ENCODE data around the gene RASA3.
"Not testable (repeated sequence)": the region's sequence is repeated elsewhere in the genome, so short reads cannot be mapped to it uniquely, and the experiment has no call there.

The RASA3 gene

DNA sequence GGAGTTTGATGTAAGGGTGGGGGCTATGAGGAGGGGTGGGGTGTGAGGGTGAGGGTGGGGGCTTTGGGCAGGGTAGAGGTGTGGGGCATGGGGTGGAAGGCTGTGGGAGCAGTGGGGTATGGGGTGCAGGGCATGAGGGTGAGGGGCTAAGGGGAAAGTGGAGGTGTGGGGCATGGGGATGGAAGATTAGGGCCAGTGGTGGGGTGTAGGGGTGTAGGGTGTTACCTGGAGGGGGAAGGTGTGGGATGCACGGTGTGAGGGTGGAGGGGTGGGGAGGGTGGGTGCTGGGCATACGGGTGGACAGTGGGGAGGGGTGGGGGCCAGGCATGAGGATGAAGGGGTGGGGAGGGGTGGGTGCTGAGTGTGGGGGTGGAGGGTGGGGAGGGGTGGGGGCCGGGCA lies 22.9 kb upstream of the RASA3 start:
- DNase-seq, result no peak

DNA sequence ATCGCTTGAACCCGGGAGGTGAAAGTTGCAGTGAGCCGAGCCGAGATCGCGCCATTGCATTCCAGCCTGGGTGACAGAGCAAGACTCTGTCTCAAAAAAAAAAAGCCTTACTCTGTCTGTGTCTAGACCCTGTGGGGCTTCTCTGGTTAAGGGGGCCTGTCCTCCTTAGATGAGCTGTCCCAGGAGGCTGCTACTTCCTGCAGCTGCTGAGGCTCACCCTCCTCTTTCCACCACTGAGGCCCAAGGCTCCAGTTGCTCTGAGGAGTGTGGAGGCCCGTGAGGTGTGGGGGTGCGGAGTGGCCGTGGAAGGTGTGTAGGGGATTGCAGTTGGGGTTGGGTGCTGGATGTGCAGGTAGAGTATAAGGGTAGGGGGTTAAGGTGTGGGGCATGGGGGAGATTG lies 22.1 kb upstream of the RASA3 start:
- no peak for DNase-seq

DNA sequence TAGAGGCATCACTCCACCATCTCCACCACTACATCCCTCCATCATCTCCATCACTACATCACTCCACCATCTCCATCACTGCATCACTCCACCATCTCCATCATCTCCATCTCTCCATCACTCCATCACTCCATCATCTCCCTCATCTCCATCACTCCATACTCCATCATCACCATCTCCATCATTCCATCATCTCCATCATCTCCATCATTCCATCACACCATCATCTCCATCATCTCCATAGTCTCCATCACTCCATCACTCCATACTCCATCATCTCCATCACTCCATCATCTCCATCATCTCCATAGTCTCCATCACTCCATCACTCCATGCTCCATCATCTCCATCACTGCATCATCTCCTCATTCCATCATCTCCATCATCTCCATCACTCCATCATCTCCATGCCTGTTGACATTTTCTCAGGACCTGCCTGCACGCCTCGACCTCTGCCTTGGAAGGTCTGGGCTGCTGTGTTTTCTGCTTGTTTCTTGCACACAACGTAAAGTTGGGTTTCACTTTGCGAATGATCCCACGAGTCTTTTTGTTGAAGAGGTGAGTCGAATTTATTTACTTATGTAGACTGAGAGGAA lies 21.2 kb upstream of the RASA3 start:
- no peak for DNase-seq

DNA sequence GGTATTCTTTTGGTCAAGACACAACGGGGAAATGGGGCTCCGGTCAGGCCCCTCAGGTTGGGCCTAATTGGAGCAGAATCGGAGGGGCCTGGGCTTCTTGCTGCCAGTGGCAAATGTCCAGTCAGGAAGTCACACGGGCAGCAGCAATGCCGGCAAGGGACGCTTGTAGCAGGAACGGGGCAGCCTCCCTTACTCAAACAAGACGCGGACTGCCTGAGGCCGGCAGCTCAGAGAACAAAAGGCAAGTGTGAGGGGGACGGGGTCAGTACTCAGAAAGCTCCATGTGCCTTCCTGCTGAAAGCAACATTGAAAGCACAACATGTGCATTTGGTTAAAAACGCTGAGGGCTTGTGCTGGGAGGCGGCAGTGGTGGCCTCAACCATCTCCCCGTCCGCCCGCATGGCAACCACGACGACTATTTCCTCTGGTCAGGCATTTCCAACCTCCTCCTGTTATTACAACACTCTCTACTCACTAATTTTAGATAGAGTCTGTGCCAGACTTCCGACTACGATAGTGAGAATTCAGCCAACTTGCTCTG lies 20.5 kb upstream of the RASA3 start:
- DNase-seq, result no peak

DNA sequence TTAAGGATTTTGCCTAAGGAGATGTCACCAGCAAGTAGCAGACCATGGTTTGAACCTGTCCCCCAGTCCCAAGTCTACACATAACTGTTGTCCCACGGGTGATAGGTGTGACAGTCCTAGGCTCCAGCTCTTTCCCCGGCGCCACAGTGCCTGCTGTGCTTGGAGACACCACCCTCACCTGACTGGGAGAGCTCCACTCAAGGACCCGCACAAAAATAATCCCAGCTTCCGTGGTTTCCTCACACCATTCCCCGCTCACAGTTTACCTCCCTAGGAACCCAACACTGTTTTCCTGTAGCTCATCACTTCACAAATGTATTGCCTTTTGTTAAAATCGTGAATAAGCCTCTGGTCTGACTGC lies 19.8 kb upstream of the RASA3 start:
- DNase-seq, result no peak

DNA sequence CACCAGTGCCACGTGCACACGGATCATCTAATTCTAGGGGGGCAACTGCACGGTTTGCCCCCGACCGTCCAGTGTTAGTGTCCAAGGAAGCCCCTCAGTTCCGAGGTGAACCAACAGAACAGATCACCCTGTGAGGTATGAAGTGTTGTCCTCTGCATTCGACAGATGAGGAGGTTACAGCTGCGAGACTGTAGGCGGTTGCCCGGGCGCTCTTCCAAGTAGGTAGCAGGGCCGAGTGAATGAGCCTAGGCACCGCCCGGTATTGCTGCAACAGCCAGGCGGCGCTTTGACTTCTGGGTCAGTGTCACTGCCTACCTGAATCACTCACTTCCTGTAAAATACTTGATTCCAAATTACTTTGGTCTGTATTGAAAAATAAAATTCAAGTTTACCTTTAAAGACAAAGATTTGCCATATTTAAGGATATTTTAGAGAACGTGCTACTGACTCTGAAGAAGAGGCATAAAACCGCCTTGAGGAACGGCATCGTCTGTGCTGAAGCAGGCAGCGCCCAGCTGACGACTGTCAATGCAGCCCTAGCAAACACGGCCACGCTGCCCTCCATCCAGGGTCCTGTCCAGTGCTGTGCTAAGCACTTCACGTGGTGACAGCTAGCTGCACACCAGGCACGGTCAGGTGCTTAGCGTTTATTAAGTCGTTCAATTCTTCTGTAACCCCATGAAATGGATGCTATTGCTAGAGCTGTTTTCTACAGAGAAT lies 19.3 kb upstream of the RASA3 start:
- peak; percentile 67 for DNase-seq

DNA sequence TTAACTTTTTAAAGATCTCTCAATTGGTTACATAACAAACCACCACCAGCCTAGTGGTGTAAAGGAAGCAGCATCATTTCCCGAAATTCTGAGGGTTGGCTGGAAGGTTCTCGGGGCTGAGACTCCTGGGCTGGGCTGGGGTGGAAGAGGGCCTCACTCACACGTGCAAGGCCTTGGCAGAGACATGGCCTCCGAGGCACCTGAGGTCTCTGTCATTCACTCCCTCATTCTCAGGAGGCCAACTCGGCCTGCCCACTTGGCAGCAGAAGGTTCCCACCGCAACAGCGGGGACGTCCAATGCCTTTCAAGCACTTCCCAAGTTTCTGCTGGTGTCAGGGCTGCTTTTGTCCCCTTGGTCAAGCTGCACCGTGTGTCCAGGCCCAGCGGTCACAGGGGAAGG lies 18.6 kb upstream of the RASA3 start:
- peak; percentile 24 for DNase-seq

DNA sequence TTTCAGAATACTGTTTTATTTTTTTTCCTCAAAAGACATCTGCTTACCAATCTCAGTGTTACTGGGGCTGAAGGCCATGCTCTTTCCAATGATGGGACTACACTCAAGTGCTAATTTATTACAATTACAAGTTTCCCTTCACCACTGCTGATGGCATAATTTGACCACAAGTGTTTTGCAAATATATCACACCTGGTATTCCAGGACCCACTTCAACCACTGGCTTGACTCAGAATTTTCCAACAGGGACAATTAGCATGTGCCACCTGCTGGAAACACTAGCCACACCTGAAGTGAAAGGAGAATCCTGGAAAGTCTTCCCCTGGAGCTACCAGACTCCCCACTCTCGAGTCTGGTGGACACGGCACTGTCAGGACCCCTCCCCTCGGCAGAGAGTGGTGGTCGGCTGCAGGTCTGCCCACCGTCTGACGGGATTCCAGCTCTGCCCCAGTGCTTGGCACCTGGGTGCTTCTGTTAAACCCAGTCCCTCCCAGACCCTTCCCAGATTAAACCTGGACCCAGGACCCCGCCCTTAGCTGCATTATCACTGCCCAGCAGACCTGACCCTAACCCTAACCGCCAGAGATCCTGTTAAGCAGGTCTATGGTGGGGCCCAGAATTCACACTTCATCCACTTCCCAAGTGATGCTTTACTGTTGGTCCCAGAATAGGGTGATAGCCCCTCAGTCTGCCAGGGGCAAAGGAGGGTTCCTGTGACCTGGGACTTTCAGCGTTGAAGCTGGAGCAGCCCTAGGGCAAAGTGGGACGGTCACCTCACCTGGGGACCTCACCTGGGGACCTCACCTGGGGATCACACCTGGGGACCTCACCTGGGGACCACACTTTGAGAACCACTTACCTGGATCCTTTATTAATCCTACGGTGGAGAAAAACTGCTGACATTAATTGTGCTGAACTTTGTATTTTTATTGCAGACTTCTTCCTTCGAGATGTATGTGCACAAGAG lies 17.6 kb upstream of the RASA3 start:
- DNase-seq, result peak; percentile 25

DNA sequence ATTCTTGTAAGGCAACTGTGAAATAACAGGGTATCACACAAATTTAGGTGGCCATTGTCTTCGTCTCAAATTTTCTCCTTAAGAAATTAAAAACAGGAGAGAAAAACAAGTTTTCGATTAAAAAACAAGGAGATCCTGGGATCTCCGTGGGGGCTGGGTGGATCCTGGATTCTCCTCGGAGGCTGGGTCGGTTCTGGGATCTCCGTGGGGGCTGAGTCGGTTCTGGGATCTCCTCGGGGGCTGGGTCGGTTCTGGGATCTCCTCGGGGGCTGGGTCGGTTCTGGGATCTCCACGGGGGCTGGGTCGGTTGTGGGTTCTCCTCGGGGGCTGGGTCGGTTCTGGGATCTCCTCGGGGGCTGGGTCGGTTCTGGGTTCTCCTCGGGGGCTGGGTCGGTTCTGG lies 16.5 kb upstream of the RASA3 start:
- not testable (repeated sequence) for DNase-seq

DNA sequence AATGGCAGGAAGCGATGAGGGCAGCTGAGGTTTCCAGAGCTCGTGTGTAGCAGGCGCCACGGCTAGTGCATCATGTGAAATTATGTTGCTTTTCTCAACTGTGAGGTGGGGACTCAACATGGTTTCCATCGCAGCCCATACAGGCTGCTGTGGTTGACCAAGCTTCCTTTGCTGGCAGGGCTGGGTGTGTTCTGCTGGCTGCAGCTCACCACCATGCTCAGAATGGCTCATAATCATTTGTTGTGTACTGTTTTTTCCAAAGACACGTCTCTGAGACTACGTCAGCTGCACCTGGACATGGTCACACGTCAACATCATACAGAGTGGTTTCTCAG lies 16.1 kb upstream of the RASA3 start:
- peak; percentile 84 for DNase-seq

DNA sequence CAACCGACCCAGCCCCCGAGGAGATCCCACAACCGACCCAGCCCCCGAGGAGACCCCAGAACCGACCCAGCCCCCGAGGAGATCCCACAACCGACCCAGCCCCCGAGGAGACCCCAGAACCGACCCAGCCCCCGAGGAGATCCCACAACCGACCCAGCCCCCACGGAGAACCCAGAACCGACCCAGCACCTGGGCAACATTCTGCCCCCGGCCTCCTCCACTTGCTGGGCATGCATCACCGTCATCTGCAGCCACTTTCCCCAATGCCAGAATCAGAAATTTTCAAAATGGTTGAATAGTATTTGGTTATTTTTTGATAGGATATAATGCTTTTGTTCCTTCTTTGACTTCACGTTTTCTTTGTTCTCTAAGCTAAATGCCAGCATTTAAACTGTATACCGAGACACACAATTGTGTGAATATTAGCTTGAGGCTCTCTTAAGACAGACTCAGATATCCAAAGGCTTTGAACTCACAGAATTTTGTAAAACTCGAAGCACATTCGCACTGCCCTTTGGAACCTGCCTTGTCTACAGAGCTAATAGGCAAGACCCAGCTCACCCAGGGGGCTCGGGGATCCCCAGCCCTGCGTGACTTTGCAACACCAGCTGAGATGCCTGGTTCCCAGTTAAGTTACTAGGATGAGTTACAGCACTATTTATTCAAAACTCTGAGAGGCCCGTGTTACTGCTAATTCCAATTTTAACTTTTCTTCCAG lies 15.5 kb upstream of the RASA3 start:
- DNase-seq, result peak; percentile 24

DNA sequence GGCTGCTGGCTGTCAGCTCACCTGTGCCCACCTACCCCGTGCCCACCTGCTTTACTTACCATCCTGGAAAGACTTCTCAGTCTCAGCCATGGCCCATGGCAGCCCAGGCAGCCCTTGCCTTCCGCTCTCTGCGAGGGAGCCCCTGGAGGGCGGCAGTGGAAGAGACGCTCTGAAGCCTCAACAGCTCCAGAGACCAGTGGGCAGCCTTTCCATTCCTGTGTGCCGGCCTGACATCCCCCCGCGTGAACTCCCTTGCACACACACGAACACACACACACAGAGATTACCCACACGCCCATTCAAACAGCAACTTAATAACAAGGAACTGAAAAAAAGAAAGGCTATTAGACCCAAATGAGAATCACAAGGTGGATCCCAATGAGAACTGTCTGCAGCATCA lies 14.2 kb upstream of the RASA3 start:
- peak; percentile 52 for DNase-seq

DNA sequence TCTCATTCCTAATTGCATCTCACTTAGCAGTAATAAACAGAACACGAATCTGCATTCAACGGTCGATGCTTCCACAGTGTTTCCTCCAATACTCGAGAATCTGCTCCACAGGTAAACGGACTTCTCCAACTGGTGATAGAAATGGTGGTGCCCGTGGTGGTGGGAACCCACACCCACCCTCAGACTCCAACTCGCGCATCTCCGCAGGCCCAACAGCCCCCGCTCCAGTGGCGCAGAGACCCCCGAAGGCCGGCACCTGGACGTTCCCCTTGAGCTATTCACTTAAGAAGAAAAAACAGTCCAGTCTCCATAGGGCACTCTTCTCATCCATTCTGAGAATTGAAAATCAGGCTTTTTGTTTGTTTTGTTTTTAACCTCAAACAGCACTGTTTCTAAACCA lies 13.8 kb upstream of the RASA3 start:
- peak; percentile 21 for DNase-seq

DNA sequence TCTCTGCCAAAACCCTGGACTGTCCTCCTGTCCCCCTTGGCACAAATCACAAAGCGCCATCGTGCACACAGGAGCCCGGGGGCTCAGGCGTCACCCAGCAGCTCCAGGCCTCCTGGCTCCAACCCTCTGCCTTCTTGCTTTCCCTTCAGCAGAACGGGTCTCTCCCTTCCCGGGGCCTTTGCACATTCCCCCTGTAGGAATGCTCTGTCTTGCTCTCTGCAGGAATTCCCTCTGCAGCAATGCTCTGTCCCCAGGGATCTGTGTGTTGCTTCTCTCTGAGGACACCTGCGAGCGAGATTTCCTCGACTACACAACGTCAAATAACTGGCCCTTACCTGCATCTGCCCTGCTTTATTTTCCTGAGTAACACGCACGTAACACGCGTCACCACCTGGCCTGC lies 13.3 kb upstream of the RASA3 start:
- DNase-seq, result peak; percentile 23

DNA sequence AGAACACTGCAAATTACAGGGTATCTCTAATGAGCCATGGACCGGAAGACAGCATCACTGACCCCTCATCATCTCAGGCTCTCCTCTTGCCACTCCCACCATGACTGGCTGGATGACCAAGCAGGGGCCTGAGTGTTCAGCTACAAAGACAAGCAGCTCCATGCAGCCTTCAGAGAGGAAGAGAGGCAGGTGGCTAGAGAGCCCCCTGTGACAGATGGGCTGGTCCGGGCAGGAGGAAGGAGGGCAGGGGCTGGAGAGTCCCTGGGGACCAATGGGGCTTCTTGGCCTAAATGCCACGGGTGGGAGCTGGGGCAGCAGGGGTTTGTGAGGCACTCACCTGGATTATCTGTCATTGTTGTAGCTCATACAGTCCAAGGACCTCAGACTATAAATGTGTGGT lies 12.8 kb upstream of the RASA3 start:
- DNase-seq, result peak; percentile 30

DNA sequence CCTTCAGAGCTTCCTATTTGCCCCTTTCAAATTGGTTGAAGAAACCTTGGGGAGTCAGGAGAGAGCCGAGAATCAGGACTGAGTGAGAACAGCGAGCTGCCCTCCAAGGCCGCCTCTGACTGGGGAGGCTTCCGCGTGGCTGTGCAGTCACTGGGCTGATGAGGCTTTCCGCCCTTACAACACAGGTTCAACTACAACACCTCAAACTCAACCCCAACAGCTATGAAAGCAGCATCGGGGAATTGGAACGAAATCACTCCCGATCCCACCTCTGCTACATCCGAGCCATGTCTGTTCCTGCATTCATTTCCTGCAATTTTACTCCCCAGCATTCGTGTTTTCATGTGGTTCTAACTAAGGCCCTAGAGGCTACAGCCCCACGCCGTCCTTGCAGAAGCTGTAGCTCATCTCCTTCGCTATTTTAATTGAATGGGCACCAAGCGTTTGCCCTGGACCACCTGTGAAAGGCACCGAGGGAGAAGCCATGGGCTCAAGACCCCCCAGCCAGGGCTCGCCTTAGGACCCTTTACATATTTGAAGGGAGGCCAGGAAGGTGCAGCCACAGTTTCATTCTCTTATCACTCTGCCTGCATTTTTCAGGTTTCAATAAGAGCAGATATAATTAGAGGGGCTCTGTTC lies 12.3 kb upstream of the RASA3 start:
- DNase-seq, result peak; percentile 26

DNA sequence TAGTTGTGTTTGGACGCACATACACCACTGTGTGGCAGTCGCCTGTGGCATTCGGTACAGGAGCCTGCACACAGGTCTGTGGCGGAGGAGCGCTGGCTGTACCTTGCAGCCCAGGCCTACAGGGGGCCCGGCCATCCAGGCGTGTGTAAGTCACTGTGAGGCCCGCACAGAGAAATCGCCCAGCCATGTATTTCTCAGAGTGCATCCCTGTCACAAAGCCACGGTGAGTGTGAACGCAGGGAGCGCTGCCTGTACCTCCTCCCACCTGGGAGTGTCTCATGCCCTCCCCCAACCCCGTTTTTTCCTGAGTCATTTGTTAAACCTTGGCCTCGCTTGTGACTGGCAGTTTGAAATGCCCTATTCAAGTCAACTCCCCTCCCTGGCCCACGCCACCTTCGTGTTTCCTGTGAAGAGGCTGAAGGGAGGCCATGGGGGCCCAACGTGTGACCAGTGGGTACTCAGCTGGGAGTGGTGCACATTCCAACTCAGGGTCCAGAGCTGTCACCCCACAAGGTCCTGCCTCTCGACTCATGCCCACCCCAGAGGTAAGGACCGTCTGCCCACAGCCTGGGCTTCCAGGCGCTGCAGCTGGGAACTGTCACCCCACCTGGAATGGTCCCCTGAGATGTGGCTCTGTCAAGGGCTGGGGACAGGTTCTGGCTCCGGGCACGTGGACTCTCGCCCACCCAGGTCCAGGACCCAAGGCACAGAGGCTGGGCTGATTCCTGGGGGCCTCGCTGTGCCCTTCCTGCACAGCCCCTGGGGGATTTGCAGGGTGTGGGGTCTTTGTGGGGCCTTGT lies 11.6 kb upstream of the RASA3 start:
- peak; percentile 67 for DNase-seq

DNA sequence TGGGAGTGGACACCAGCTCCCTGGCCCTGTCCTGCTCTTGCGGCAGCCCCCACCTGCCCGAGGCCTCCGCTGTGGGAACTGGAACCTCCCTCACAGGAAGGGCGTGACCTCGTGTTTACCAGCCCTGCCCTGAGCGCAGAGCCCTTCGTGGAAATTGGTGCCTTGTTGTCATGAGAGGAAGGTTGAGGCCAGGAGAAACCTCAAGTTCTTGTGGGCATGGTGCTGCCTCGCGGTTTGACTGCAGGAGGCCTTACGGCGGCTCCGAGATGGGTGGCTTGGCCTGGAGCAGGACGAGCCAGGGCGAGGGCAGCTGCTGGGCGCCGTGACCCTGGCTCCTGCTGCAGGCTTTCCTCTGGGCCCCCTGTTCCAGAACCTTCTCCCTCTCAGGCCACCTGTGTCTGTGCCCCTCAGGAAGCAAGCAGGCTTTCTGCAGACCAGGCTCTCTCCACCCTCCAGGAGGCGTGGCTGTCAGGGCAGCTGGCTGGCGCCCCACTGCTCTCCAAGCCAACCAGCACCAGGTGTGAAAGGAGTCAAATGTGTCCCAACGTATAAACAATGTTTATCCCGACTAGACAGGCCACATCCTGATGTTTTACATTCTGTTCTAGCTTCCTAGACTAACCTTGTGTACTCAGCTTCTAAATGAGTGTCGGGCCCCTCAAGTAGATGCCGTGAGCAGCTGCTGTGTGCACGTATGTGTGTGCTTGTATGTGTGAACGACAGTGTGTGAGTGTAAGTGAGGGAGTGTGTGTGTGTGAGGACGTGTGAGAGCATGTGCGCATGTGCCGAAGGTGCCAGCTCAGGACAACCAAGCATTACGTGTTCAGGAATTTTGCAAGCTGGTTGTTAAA lies 10.4 kb upstream of the RASA3 start:
- peak; percentile 72 for DNase-seq

DNA sequence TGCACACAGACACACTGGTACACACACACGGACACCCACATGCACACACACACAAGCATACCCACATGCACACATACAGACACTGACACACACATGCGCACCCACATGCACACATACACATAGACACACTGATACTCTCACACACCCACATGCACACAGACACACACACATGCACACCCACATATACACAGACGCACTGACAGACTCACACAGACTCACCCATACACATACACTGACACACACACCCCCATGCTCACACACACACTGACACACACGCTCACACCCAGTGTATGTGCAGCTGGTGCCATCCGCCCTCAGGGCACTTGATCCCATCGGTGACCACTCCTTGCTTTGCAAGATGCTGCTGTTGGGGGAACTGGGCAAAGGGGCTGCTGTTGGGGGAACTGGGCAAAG lies 9.7 kb upstream of the RASA3 start:
- DNase-seq, result no peak

DNA sequence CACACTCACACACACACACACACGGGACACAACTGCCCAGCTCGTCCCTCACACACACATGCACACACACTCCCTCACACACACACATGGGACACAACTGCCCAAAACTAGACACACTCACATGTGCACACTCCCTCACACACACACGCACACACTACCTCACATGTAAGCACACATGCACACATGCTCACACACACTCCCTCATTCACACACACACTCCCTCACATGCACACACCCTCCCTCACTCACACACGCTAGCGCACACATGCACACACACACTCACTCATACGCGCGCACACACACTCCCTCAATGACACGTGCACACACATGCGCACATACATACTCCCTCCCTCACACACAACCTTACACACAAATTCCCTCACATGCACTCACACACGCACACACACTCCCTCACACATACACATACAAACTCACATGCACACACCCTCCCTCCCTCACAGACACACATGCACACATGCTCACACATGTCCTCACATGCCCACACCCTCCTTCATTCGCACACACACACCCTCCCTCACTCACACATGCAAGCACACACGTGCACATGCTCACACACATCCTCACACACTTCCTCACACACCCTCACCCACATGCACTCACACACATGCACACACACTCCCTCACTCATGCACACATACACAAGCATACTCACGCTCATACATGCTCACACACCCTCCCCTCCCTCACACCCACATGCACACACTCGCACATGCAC lies 9.0 kb upstream of the RASA3 start:
- DNase-seq, result no peak

All from stimulated activated CD8-positive, alpha-beta memory T cell treated with anti-CD3 and anti-CD28 coated beads, Interleukin-4, amount 100 ng/mL, for 48 hours (primary cell).